Sigmoid colon (tissue), 7 donors: Measurements from ENCODE around the gene AP3M1. TPM values are rescaled to one million over a fixed set of nuclear protein-coding genes. Genes with fewer than 3 reads are reported as not detected.
A peak's percentile ranks its signal among the peaks of the same experiment; 100 is the strongest.

Source experiments
- DNase-seq: peaks from one replicate; pipeline ENCODE4 v3.0.0-alpha.2; 2019
- H3K27ac ChIP-seq, 4 donors: fragments of 200-600 bp; sonication (generic); one replicate each; pipeline ENCODE4 v1.5.1; 2016 to 2019; ENCODE audit warnings: mild to moderate bottlenecking in 1 of 4
- H3K27me3 ChIP-seq, 3 donors: fragments of 200-600 bp; sonication (generic); one replicate each; pipeline ENCODE4 v1.5.1; 2019; ENCODE audit warnings: mild to moderate bottlenecking in 1 of 3
- H3K36me3 ChIP-seq, 4 donors: fragments of 200-600 bp; sonication (generic); one replicate each; pipeline ENCODE4 v1.5.1; 2016 to 2019
- H3K4me1 ChIP-seq, 4 donors: fragments of 200-600 bp; sonication (generic); one replicate each; pipeline ENCODE4 v1.5.1; 2017 to 2019
- H3K4me3 ChIP-seq, 4 donors: fragments of 200-600 bp; sonication (generic); one replicate each; pipeline ENCODE4 v1.5.1; 2017 to 2019; ENCODE audit warnings: mild to moderate bottlenecking in 2 of 4, moderate library complexity in 1 of 4
- H3K9me3 ChIP-seq, 4 donors: fragments of 200-600 bp in 3 of 4; sonication (generic) in 3 of 4; one replicate each; pipeline versions ENCODE4 v1.5.1 to v1.6.1; 2013 to 2019
- EP300 ChIP-seq, 4 donors: sonication (generic); formaldehyde crosslinking; IDR thresholded peaks; one replicate each; pipeline ENCODE4 v1.6.1; 2017; ENCODE audit warnings: antibody characterized with exemption in 4 of 4
- POLR2A ChIP-seq, 2 donors: fragments of 450-650 bp; IDR thresholded peaks; one replicate each; pipeline ENCODE4 v1.6.1; 2016; ENCODE audit warnings: antibody characterized with exemption in 2 of 2, mild to moderate bottlenecking in 2 of 2, moderate library complexity in 2 of 2
- POLR2AphosphoS5 ChIP-seq, 4 donors: sonication (generic); formaldehyde crosslinking; IDR thresholded peaks; one replicate each; pipeline ENCODE4 v1.6.1; 2017; ENCODE audit warnings: antibody characterized with exemption in 4 of 4
- WGBS, 2 donors: extraction: QIAGEN DNeasy Blood & Tissue Kit; methylation state at CpG; one replicate each; pipeline ENCODE4 v1.1.7; 2013; 5-methylcytosine and 5-hydroxymethylcytosine counted together
- intact Hi-C: fragments of 100-400 bp; cut with DNase I; formaldehyde crosslinking; loops from one replicate; pipeline ENCODE4 v1.15.1; 2023
- polyA plus RNA-seq, 3 donors: library from polyadenylated mRNA; stranded (reverse); fragments of 200-250 nt; gene quantifications; one replicate each; pipeline ENCODE4 v1.2.3, GENCODE V29; 2013
- total RNA-seq, 4 donors: library from RNA; depleted of rRNA; stranded (reverse); fragments of >200 nt; gene quantifications; one replicate each; pipeline ENCODE4 v1.1.0, GENCODE V29; 2016
- TF ChIP-seq, protein P1 (sequence below), 4 experiments: fragments of 450-650 bp in 3 of 4; fragments of 200-600 bp in 1 of 4; IDR thresholded peaks; one replicate each; pipeline ENCODE4 v1.5.1; 2016 to 2019; ENCODE audit warnings: antibody characterized with exemption in 4 of 4, mild to moderate bottlenecking in 3 of 4, moderate library complexity in 2 of 4
- donor health status: healthy with polysubstance abuse.
- donor health status: Bipolar disorder and iron deficiency.
- donor health status: healthy.

Gene AP3M1
- total and polyA plus RNA-seq, 7 donors: 13.8 to 36.3 (median 26.7) TPM

DNA sequence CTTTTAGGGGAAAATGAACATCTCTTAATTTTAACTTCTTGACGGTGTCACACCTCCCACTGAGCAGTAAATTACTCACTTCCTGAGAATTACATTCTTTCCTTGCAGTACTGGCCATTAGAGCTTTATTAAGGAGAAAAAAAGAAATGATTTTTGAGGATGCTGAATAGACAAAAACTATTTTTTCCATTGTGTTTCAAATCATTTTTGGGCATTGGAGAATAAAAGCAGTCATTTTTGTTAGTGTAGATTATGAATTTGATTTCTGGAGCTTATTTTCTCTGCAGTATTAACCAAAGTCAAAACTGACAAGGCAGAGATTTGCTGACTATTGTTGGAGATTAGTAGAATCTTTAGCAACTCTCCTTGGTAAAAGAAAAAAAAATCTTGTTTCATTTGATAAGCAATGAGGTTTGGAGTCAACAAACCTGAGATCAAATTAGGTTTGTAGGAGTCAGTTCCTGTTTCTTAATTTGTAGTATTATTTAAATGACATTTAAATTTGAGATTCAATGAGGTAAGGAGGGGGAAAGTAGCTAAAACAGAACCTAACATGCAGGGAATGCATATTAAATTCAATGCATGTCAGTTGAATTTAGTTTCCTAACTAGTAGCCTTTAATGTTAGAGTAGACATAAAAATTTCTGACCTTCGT lies 70.6 kb downstream of the AP3M1 start:
- 59 to 66% methylated on average over 2 of the region's 2 CpGs for WGBS, 2 donors

DNA sequence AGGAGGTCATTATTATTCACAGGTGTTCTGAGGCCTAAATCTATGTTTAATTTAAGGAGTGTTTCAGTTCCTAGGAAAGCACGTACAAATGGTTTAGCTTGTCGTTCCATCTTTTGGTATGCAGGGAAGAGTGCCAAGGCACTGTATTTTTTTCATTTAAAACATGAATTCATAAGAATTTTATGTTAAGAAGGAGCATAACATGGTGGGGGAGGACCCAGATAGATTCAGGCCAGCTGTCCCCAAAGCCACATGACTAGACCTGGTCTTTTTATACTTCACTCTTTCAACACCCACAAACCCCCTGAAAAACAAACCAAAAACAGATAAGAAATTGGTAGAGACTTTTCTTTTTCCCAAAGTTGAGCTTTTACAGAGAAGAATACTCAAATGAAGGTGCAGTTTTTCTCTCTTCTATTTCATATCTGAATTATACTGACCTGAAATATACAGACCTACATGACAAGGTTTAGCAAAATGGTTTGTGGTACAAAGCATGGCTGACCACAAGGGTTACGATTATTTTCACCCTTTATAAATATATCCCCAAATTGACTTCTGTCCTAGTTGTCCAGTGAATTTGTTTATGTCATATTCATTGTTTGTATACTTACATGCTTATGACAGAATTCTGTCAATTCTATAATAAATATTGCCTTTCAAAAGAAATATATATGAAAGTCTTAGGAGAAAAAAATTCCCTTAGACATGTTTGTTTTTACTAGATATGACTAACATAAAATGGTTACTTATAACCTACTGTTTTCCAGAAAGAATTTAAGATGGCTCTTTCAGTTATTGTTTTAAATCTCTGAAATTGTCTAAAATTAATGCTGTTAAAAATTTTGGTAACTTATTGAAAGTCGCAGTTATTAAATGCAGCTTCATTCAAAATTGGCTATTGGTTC lies 71.3 kb downstream of the AP3M1 start:
- H3K4me1 ChIP-seq: peaks cover 0 to 77% (median 53%) of the 10 kb centered on the region in 4 donors
- DNase-seq: no peak
- TF ChIP-seq EP300 (IDR thresholded peaks at IDR 0.05) (no peak), POLR2AphosphoS5 (IDR thresholded peaks at IDR 0.05) (no peak), POLR2A (IDR thresholded peaks at IDR 0.05) (no peak)
- TF ChIP-seq, protein P1, sequence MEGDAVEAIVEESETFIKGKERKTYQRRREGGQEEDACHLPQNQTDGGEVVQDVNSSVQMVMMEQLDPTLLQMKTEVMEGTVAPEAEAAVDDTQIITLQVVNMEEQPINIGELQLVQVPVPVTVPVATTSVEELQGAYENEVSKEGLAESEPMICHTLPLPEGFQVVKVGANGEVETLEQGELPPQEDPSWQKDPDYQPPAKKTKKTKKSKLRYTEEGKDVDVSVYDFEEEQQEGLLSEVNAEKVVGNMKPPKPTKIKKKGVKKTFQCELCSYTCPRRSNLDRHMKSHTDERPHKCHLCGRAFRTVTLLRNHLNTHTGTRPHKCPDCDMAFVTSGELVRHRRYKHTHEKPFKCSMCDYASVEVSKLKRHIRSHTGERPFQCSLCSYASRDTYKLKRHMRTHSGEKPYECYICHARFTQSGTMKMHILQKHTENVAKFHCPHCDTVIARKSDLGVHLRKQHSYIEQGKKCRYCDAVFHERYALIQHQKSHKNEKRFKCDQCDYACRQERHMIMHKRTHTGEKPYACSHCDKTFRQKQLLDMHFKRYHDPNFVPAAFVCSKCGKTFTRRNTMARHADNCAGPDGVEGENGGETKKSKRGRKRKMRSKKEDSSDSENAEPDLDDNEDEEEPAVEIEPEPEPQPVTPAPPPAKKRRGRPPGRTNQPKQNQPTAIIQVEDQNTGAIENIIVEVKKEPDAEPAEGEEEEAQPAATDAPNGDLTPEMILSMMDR (IDR thresholded peaks at IDR 0.05): no peak
- H3K36me3 ChIP-seq: peaks cover 0 to 50% (median 13%) of the 10 kb centered on the region in 4 donors
- no peaks in the 10 kb centered on the region for H3K9me3 ChIP-seq
- H3K27me3 ChIP-seq: no peaks in the 10 kb centered on the region
- no peak overlapping the region for H3K4me3 ChIP-seq
- H3K27ac ChIP-seq: peak overlapping the region; percentile 22 to 58 (median 52)
- 78 to 84% methylated on average over 4 of the region's 4 CpGs for WGBS, 2 donors
- intact Hi-C loops: loop anchor here (5.0 kb wide), 1 partner anchor 42 kb away; no protein-coding TSS in a partner anchor

More for the DNA sequence above, 70.6 kb downstream of the AP3M1 start:
- no peaks in the 10 kb centered on the region for H3K9me3 ChIP-seq
- peaks cover 0 to 50% (median 12%) of the 10 kb centered on the region in 4 donors for H3K36me3 ChIP-seq
- no peak for DNase-seq
- no peak for TF ChIP-seq POLR2AphosphoS5 (IDR thresholded peaks at IDR 0.05)
- no peak for TF ChIP-seq EP300 (IDR thresholded peaks at IDR 0.05)
- TF ChIP-seq POLR2A (IDR thresholded peaks at IDR 0.05): no peak
- TF ChIP-seq, protein P1 (IDR thresholded peaks at IDR 0.05): no peak
- H3K4me1 ChIP-seq: peaks cover 0 to 72% (median 54%) of the 10 kb centered on the region in 4 donors
- peak overlapping the region in 3 of 4 donors; percentile 33 to 58 (median 58) for H3K27ac ChIP-seq
- intact Hi-C loops: loop anchor here (2.0 to 5.0 kb wide), 4 partner anchors 43 to 138 kb away; partner anchors contain the start of gene VCL
- no peaks in the 10 kb centered on the region for H3K27me3 ChIP-seq
- no peak overlapping the region for H3K4me3 ChIP-seq

DNA sequence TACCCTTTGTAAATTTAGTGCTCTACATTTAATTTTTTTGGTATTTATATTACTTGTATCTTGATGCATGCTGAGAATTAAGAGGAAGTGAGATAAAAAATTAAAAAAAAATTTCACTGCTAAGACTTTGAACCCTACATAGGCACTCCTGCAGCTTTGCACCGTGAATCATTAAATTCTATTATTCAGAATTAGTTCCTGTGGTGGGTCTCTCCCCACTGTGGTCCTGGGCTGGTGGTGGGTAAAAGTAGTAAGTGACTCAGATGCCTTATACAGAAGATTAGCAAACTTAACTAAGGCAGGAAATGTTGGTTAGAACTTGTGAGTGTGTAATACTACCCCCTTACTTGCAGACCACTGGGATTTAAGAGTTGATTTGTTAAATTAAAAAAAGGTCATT lies 72.6 kb downstream of the AP3M1 start:
- no peak overlapping the region for H3K4me3 ChIP-seq
- WGBS, 2 donors: 7 to 18% methylated on average over 1 of the region's 1 CpG
- peak overlapping the region; percentile 10 to 58 (median 38) for H3K27ac ChIP-seq
- DNase-seq: no peak
- H3K4me1 ChIP-seq: peaks cover 0 to 81% (median 56%) of the 10 kb centered on the region in 4 donors
- H3K9me3 ChIP-seq: no peaks in the 10 kb centered on the region
- H3K36me3 ChIP-seq: peaks cover 5 to 50% (median 21%) of the 10 kb centered on the region in 4 donors
- no peaks in the 10 kb centered on the region for H3K27me3 ChIP-seq
- TF ChIP-seq, protein P1 (IDR thresholded peaks at IDR 0.05): no peak
- TF ChIP-seq EP300 (IDR thresholded peaks at IDR 0.05): no peak
- no peak for TF ChIP-seq POLR2AphosphoS5 (IDR thresholded peaks at IDR 0.05)
- no peak for TF ChIP-seq POLR2A (IDR thresholded peaks at IDR 0.05)
- intact Hi-C loops: loop anchor here (5.0 kb wide), 1 partner anchor 41 kb away; no protein-coding TSS in a partner anchor

DNA sequence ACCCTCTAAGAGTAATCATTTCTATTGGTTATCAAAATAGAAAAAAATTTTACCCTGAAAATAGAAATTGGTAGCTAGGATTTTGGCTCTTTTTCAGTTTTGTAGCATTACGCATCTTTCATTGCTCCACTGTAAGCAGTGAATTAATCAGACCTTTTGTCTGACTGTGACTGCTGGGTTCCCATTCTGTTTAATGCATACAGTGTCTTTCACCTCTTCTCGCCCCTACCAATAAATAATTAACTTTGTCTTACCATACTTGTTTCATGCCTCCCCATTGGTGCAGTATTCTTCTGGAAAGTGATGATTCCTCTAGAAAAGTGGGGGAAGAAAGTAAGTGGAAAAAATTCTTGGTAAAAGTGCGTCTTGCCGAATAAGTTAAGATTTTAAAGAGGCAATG lies 73.2 kb downstream of the AP3M1 start:
- intact Hi-C loops: loop anchor here (5.0 kb wide), 1 partner anchor 40 kb away; no protein-coding TSS in a partner anchor
- Histone ChIP-seq H3K9me3 (no peaks in the 10 kb centered on the region), H3K36me3 (peaks cover 5 to 50% (median 22%) of the 10 kb centered on the region in 4 donors), H3K4me1 (peaks cover 0 to 86% (median 57%) of the 10 kb centered on the region in 4 donors), H3K27me3 (no peaks in the 10 kb centered on the region), H3K27ac (peak overlapping the region in 2 of 4 donors; percentile 41 to 46), H3K4me3 (no peak overlapping the region)
- TF ChIP-seq, protein P1 (IDR thresholded peaks at IDR 0.05): no peak
- TF ChIP-seq EP300 (IDR thresholded peaks at IDR 0.05): no peak
- no peak for TF ChIP-seq POLR2AphosphoS5 (IDR thresholded peaks at IDR 0.05)
- no peak for TF ChIP-seq POLR2A (IDR thresholded peaks at IDR 0.05)
- WGBS, 2 donors: 93 to 97% methylated on average over 4 of the region's 4 CpGs
- DNase-seq: no peak
